ENCODE results near the gene YPEL4. TPM values are rescaled to one million over a fixed set of nuclear protein-coding genes. Genes with fewer than 3 reads are reported as not detected.
A peak's percentile ranks its signal among the peaks of the same experiment; 100 is the strongest.

Gene YPEL4
- total RNA-seq, 1 donor from 2014 or later = 0.48 TPM

DNA sequence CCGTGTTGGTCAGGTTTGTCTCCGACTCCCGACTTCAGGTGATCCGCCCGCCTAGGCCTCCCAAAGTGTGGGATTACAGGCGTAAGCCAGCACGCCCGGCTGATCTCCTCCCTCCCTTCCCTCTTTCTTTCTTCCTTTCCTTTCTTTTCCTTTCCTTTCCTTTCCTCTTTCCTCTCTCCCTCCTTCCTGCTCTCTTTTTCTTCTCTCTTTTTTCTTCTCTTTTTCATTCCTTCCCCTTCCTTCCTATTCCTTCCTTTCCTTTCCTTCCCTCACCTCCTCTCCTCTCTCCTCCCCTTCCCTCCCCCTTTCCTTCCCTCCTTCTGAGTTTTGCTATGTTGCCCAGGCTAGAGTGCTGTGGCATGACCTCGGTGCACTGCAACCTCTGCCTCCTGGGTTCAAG lies 14.3 kb upstream of the YPEL4 start:
- TF ChIP-seq, protein P1, sequence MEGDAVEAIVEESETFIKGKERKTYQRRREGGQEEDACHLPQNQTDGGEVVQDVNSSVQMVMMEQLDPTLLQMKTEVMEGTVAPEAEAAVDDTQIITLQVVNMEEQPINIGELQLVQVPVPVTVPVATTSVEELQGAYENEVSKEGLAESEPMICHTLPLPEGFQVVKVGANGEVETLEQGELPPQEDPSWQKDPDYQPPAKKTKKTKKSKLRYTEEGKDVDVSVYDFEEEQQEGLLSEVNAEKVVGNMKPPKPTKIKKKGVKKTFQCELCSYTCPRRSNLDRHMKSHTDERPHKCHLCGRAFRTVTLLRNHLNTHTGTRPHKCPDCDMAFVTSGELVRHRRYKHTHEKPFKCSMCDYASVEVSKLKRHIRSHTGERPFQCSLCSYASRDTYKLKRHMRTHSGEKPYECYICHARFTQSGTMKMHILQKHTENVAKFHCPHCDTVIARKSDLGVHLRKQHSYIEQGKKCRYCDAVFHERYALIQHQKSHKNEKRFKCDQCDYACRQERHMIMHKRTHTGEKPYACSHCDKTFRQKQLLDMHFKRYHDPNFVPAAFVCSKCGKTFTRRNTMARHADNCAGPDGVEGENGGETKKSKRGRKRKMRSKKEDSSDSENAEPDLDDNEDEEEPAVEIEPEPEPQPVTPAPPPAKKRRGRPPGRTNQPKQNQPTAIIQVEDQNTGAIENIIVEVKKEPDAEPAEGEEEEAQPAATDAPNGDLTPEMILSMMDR (conservative IDR thresholded peaks at IDR 0.05) = no peak
- H3K27ac Mint-ChIP-seq = no peak overlapping the region
- peak overlapping the region; percentile 37 for H3K4me3 Mint-ChIP-seq
- H3K9me3 Mint-ChIP-seq = no peaks in the 10 kb centered on the region
- DNase-seq (ENCODE audit: extremely low spot score, unreplicated experiment) = no peak
- no peaks in the 10 kb centered on the region for H3K27me3 Mint-ChIP-seq
- H3K36me3 Mint-ChIP-seq = peaks cover 3% of the 10 kb centered on the region
- H3K4me1 Mint-ChIP-seq (ENCODE audit: unreplicated experiment) = peaks cover 5% of the 10 kb centered on the region

DNA sequence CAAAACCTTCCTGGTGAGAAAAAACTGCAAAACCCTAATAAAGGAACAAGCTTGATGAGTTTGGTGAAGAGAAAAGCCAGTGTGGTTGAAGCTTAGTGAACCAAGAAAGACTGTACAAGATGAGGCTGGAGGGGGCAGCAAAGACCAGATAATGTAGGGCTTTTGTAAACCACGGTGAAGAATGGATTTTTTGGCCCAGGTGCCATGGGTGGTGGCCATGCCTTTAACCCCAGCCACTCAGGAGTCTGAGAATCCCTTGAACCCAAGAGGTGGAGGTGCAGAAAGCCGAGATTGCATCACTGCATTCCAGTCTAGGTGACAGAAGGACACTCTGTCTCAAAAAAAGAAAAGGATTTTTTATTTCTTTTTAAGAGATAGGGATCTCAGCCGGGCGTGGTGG lies 13.2 kb upstream of the YPEL4 start:
- Mint-ChIP-seq H3K4me1 (ENCODE audit: unreplicated experiment) (peaks cover 10% of the 10 kb centered on the region), H3K27me3 (no peaks in the 10 kb centered on the region), H3K27ac (no peak overlapping the region), H3K9me3 (no peaks in the 10 kb centered on the region), H3K36me3 (peaks cover 3% of the 10 kb centered on the region), H3K4me3 (peak overlapping the region; percentile 18)
- no peak for DNase-seq (ENCODE audit: extremely low spot score, unreplicated experiment)
- TF ChIP-seq, protein P1 (conservative IDR thresholded peaks at IDR 0.05) = peak; percentile 33

DNA sequence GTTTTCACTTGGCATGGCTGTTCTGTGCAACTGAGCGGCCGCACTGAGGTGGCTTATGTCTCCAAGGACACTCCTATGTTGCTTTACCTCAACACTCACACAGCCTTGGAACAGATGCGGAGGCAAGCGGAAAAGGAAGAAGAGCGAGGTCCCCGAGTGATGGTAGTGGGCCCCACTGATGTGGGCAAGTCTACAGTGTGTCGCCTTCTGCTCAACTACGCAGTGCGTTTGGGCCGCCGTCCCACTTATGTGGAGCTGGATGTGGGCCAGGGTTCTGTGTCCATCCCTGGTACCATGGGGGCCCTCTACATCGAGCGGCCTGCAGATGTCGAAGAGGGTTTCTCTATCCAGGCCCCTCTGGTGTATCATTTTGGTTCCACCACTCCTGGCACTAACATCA lies 10.0 kb upstream of the YPEL4 start:
- no peaks in the 10 kb centered on the region for H3K27me3 Mint-ChIP-seq
- peaks cover 6% of the 10 kb centered on the region for H3K36me3 Mint-ChIP-seq
- no peaks in the 10 kb centered on the region for H3K9me3 Mint-ChIP-seq
- TF ChIP-seq, protein P1 (conservative IDR thresholded peaks at IDR 0.05) = no peak
- no peak overlapping the region for H3K27ac Mint-ChIP-seq
- peaks cover 23% of the 10 kb centered on the region for H3K4me1 Mint-ChIP-seq (ENCODE audit: unreplicated experiment)
- DNase-seq (ENCODE audit: extremely low spot score, unreplicated experiment) = no peak
- no peak overlapping the region for H3K4me3 Mint-ChIP-seq

DNA sequence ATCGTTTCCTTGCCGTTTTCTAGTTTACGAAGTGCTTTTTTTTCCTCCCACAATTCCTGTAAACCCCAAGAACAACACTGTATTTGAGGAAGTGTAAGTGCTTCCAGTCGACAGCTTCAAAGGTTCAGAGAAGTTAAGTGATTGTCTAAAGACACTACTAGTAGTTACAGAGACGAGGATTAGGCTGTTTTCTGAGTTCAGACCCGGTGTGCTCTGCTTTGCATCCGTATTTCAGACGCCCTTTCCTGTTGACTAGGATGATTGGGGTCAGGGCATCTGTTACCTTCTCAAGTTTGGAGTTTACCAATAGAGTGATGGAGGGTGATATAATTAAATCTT lies 8.3 kb upstream of the YPEL4 start:
- TF ChIP-seq, protein P1 (conservative IDR thresholded peaks at IDR 0.05) = no peak
- DNase-seq (ENCODE audit: extremely low spot score, unreplicated experiment) = no peak
- H3K4me1 Mint-ChIP-seq (ENCODE audit: unreplicated experiment) = peaks cover 23% of the 10 kb centered on the region
- no peaks in the 10 kb centered on the region for H3K9me3 Mint-ChIP-seq
- peaks cover 6% of the 10 kb centered on the region for H3K36me3 Mint-ChIP-seq
- H3K27ac Mint-ChIP-seq = peak overlapping the region; percentile 92
- H3K27me3 Mint-ChIP-seq = peaks cover 3% of the 10 kb centered on the region
- H3K4me3 Mint-ChIP-seq = peak overlapping the region; percentile 99

DNA sequence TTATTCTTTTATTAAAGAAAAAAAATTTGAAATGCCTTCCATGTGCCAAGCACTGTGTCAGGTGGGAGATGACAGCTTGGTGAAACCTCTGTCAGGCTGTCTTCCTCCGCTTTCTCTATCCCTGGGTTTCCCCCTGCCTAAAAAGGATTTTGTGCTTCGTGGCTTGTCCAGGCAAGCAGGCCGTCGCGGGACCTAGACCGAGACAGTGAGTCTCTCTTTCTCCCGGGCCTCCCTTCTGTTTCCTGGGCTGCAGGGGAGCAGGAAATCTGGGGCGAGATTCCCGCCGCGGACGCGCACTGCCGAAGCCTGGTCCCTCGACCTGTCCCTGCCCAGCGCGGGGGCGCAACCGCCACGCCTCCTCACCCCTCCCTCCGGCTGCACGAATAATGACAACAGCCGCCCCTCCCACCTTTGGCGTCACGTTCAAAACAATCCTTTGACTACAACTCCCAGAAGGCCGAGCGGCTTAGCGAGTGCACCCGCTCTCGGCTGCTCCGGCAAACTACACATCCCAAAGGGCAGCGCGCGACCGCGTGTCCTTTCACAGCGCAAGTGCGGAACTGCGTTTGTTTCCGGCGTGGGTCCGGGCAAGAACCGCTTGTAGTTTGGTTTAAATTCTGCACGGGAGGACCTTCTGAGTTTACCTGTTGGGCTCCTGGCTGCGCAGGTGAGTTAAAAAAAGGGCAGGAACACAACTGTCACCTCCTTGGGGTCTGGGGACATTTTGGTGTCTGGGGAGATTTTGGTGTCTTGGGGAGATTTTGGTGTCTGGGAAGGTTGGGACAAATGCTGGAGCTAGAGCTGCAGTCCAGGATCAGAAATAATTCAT lies 7.7 kb upstream of the YPEL4 start, which contains the start of gene CLP1:
TSS of gene CLP1 (plus strand) at position 569 of the 829 bp plus-strand sequence. CDS start 1,715 bp downstream, outside the sequence.
- H3K36me3 Mint-ChIP-seq = peaks cover 6% of the 10 kb centered on the region
- H3K4me3 Mint-ChIP-seq = peak within 1 kb of the TSS; percentile 99
- H3K4me1 Mint-ChIP-seq (ENCODE audit: unreplicated experiment) = peaks cover 25% of the 10 kb centered on the region
- peaks cover 5% of the 10 kb centered on the region for H3K27me3 Mint-ChIP-seq
- H3K9me3 Mint-ChIP-seq = no peaks in the 10 kb centered on the region
- peak within 1 kb of the TSS; percentile 92 for H3K27ac Mint-ChIP-seq
- TF ChIP-seq, protein P1 (conservative IDR thresholded peaks at IDR 0.05) = no peak
- peak; percentile 98 for DNase-seq (ENCODE audit: extremely low spot score, unreplicated experiment)

All from type B pancreatic cell (in vitro differentiated cells).